HG02852 (cell line): ENCODE results near the gene TTYH3.
"Not testable (repeated sequence)": the region's sequence is repeated elsewhere in the genome, so short reads cannot be mapped to it uniquely, and the experiment has no call there.

ENCODE experiments used
- ATAC-seq: cut with Tn5 transposase; IDR thresholded peaks from one replicate; pipeline ENCODE4 v1.9.1; 2021; ENCODE audit warnings: mild to moderate bottlenecking, moderate library complexity; ENCODE audit not compliant: unreplicated experiment

TTYH3 gene

GRCh38 chr7:2681929-2682799, 50.4 kb downstream of the TTYH3 start:
- ATAC-seq, result no peak

- no peak for ATAC-seq
Observed at GRCh38 chr7:2684501-2684900, 52.7 kb downstream of the TTYH3 start.

GRCh38 chr7:2686101-2686500, 54.3 kb downstream of the TTYH3 start:
- ATAC-seq, result no peak

- no peak for ATAC-seq
Observed at GRCh38 chr7:2687338-2687869, 55.6 kb downstream of the TTYH3 start.

- no peak for ATAC-seq
Observed at GRCh38 chr7:2687881-2688318, 56.1 kb downstream of the TTYH3 start, which contains the start of gene AMZ1. Gene AMZ1, plus strand, starts transcription at chr7:2688202. Its CDS starts 12,250 bp downstream, at chr7:2700452.

- ATAC-seq, result peak; percentile 83
Observed at GRCh38 chr7:2688409-2689342, 56.9 kb downstream of the TTYH3 start.

GRCh38 chr7:2689343-2689847, 57.6 kb downstream of the TTYH3 start:
- ATAC-seq, result no peak

- no peak for ATAC-seq
Observed at GRCh38 chr7:2689951-2690705, 58.3 kb downstream of the TTYH3 start.

GRCh38 chr7:2691011-2691707, 59.4 kb downstream of the TTYH3 start:
- no peak for ATAC-seq

GRCh38 chr7:2691932-2692439, 60.2 kb downstream of the TTYH3 start:
- ATAC-seq, result not testable (repeated sequence)

- ATAC-seq, result no peak
Observed at GRCh38 chr7:2692543-2692942, 60.8 kb downstream of the TTYH3 start.

- not testable (repeated sequence) for ATAC-seq
Observed at GRCh38 chr7:2693420-2694121, 61.8 kb downstream of the TTYH3 start.

- not testable (repeated sequence) for ATAC-seq
Observed at GRCh38 chr7:2694122-2694436, 62.3 kb downstream of the TTYH3 start.

GRCh38 chr7:2698581-2699288, 66.9 kb downstream of the TTYH3 start:
- peak; percentile 96 for ATAC-seq

GRCh38 chr7:2699289-2699620, 67.5 kb downstream of the TTYH3 start:
- ATAC-seq, result no peak

- no peak for ATAC-seq
Observed at GRCh38 chr7:2700141-2700850, 68.5 kb downstream of the TTYH3 start.

- ATAC-seq, result no peak
Observed at GRCh38 chr7:2701424-2701823, 69.6 kb downstream of the TTYH3 start.
